ENCODE results near the gene ATXN10. TPM values are rescaled to one million over a fixed set of nuclear protein-coding genes. Genes with fewer than 3 reads are reported as not detected.

The ATXN10 gene
- total RNA-seq, 6 donors from 2014 or later = 90.2 to 137 (median 110) TPM

GRCh38 chr22:45866126-45866645 is 194.6 kb downstream of the ATXN10 start:
- WGBS, 2 donors = 55 to 59% methylated on average over 28 to 33 of the region's 37 CpGs
- peaks cover 0 to 17% (median 11%) of the 10 kb centered on the region in 4 donors for H3K27me3 ChIP-seq

GRCh38 chr22:45866646-45867117 is 195.0 kb downstream of the ATXN10 start:
- peak overlapping the region in 3 of 4 donors; percentile 18 to 36 (median 29) for H3K4me3 ChIP-seq
- no peak for ATAC-seq (ENCODE audit: low FRiP score in 2 of 2)
- no peaks in the 10 kb centered on the region for H3K36me3 ChIP-seq
- H3K4me1 ChIP-seq = peaks cover 18 to 38% (median 36%) of the 10 kb centered on the region in 4 donors
- peak in 1 of 2 donors; percentile 83 for DNase-seq
- TF ChIP-seq POLR2A (IDR thresholded peaks at IDR 0.05) (no peak), CTCF (IDR thresholded peaks at IDR 0.05) (no peak), POLR2AphosphoS5 (IDR thresholded peaks at IDR 0.05) (no peak), EP300 (IDR thresholded peaks at IDR 0.05) (no peak)
- peaks cover 0 to 17% (median 11%) of the 10 kb centered on the region in 4 donors for H3K27me3 ChIP-seq
- H3K27ac ChIP-seq = no peak overlapping the region
- WGBS, 2 donors = 2% methylated on average over 9 of the region's 55 CpGs; no CpG with 5 or more reads in 1 of the 2 donors
- H3K9me3 ChIP-seq = no peaks in the 10 kb centered on the region

More at GRCh38 chr22:45866126-45866645, 194.6 kb downstream of the ATXN10 start:
- DNase-seq = peak in 1 of 2 donors; percentile 72
- H3K4me1 ChIP-seq = peaks cover 18 to 38% (median 36%) of the 10 kb centered on the region in 4 donors
- no peaks in the 10 kb centered on the region for H3K36me3 ChIP-seq
- H3K9me3 ChIP-seq = no peaks in the 10 kb centered on the region
- no peak overlapping the region for H3K27ac ChIP-seq
- peak overlapping the region in 3 of 4 donors; percentile 18 to 36 (median 29) for H3K4me3 ChIP-seq
- no peak for TF ChIP-seq POLR2A (IDR thresholded peaks at IDR 0.05)
- TF ChIP-seq POLR2AphosphoS5 (IDR thresholded peaks at IDR 0.05) = no peak
- TF ChIP-seq CTCF (IDR thresholded peaks at IDR 0.05) = no peak
- no peak for TF ChIP-seq EP300 (IDR thresholded peaks at IDR 0.05)
- ATAC-seq (ENCODE audit: low FRiP score in 2 of 2) = no peak

GRCh38 chr22:45867118-45867905 is 195.7 kb downstream of the ATXN10 start:
- H3K27me3 ChIP-seq = peaks cover 0 to 17% (median 11%) of the 10 kb centered on the region in 4 donors
- TF ChIP-seq POLR2A (IDR thresholded peaks at IDR 0.05) (no peak), CTCF (IDR thresholded peaks at IDR 0.05) (peak in 4 of 6 experiments; percentile 25 to 70 (median 54))
- peaks cover 0 to 2% (median 0%) of the 10 kb centered on the region in 4 donors for H3K9me3 ChIP-seq
- H3K27ac ChIP-seq = no peak overlapping the region
- H3K4me1 ChIP-seq = peaks cover 18 to 38% (median 36%) of the 10 kb centered on the region in 4 donors
- no peaks in the 10 kb centered on the region for H3K36me3 ChIP-seq
- DNase-seq (peak in 1 of 2 donors; percentile 89), ATAC-seq (ENCODE audit: low FRiP score in 2 of 2) (peak in 1 of 2 donors; percentile 53)
- H3K4me3 ChIP-seq = peak overlapping the region in 3 of 4 donors; percentile 18 to 36 (median 29)
- 9% methylated on average over 72 of the region's 87 CpGs; no CpG with 5 or more reads in 1 of the 2 donors for WGBS, 2 donors

- peak overlapping the region in 1 of 4 donors; percentile 36 for H3K4me3 ChIP-seq
- peaks cover 0 to 17% (median 11%) of the 10 kb centered on the region in 4 donors for H3K27me3 ChIP-seq
- peaks cover 18 to 38% (median 36%) of the 10 kb centered on the region in 4 donors for H3K4me1 ChIP-seq
- DNase-seq (peak in 1 of 2 donors; percentile 56), ATAC-seq (ENCODE audit: low FRiP score in 2 of 2) (no peak)
- H3K9me3 ChIP-seq = peaks cover 0 to 5% (median 0%) of the 10 kb centered on the region in 4 donors
- TF ChIP-seq EP300 (IDR thresholded peaks at IDR 0.05) (no peak), CTCF (IDR thresholded peaks at IDR 0.05) (no peak), POLR2A (IDR thresholded peaks at IDR 0.05) (no peak), POLR2AphosphoS5 (IDR thresholded peaks at IDR 0.05) (no peak)
- 35 to 61% methylated on average over 17 to 20 of the region's 20 CpGs for WGBS, 2 donors
- no peak overlapping the region for H3K27ac ChIP-seq
- no peaks in the 10 kb centered on the region for H3K36me3 ChIP-seq
Measured at GRCh38 chr22:45867906-45868555, 196.4 kb downstream of the ATXN10 start.
